ENCODE measurements around the gene SH3GL3.

The SH3GL3 gene

GRCh38 chr15:83471307-83471866 is 24.2 kb downstream of the SH3GL3 start:
- no peak for TF ChIP-seq CTCF (IDR thresholded peaks at IDR 0.05; ENCODE audit: insufficient read depth, low read length, missing control alignments)
- DNase-seq (ENCODE audit: low read depth, low spot score), result no peak
- no peak overlapping the region for H3K4me3 ChIP-seq (ENCODE audit: low read depth, low read length)
- ChIA-PET POLR2A (no interaction called here), CTCF (interaction anchor here (1.2 kb wide), 1 partner anchor 33 kb away, joined by 3 read pairs; no protein-coding TSS in a partner anchor)

GRCh38 chr15:83472151-83472550 is 25.0 kb downstream of the SH3GL3 start:
- CTCF ChIA-PET, result interaction anchor here (1.2 kb wide), 1 partner anchor 34 kb away, joined by 3 read pairs; no protein-coding TSS in a partner anchor
- TF ChIP-seq CTCF (IDR thresholded peaks at IDR 0.05; ENCODE audit: insufficient read depth, low read length, missing control alignments), result no peak
- H3K4me3 ChIP-seq (ENCODE audit: low read depth, low read length), result no peak overlapping the region
- POLR2A ChIA-PET, result no interaction called here
- no peak for DNase-seq (ENCODE audit: low read depth, low spot score)

GRCh38 chr15:83472797-83473196 is 25.7 kb downstream of the SH3GL3 start:
- DNase-seq (ENCODE audit: low read depth, low spot score), result no peak
- ChIA-PET CTCF (no interaction called here), POLR2A (no interaction called here)
- TF ChIP-seq CTCF (IDR thresholded peaks at IDR 0.05; ENCODE audit: insufficient read depth, low read length, missing control alignments), result no peak
- no peak overlapping the region for H3K4me3 ChIP-seq (ENCODE audit: low read depth, low read length)

- POLR2A ChIA-PET, result no interaction called here
- CTCF ChIA-PET, result interaction anchor here (1.0 kb wide), 1 partner anchor 87 kb away, joined by 4 read pairs; no protein-coding TSS in a partner anchor
- no peak for TF ChIP-seq CTCF (IDR thresholded peaks at IDR 0.05; ENCODE audit: insufficient read depth, low read length, missing control alignments)
- no peak for DNase-seq (ENCODE audit: low read depth, low spot score)
- no peak overlapping the region for H3K4me3 ChIP-seq (ENCODE audit: low read depth, low read length)
Observed at GRCh38 chr15:83474578-83474977, 27.4 kb downstream of the SH3GL3 start.

- DNase-seq (ENCODE audit: low read depth, low spot score), result peak; percentile 2
- TF ChIP-seq CTCF (IDR thresholded peaks at IDR 0.05; ENCODE audit: insufficient read depth, low read length, missing control alignments), result no peak
- no peak overlapping the region for H3K4me3 ChIP-seq (ENCODE audit: low read depth, low read length)
- CTCF ChIA-PET, result interaction anchor here (1.0 kb wide), 1 partner anchor 86 kb away, joined by 4 read pairs; no protein-coding TSS in a partner anchor
- POLR2A ChIA-PET, result no interaction called here
Observed at GRCh38 chr15:83475551-83475950, 28.4 kb downstream of the SH3GL3 start.

- POLR2A ChIA-PET, result no interaction called here
- DNase-seq (ENCODE audit: low read depth, low spot score), result no peak
- CTCF ChIA-PET, result no interaction called here
- no peak for TF ChIP-seq CTCF (IDR thresholded peaks at IDR 0.05; ENCODE audit: insufficient read depth, low read length, missing control alignments)
- no peak overlapping the region for H3K4me3 ChIP-seq (ENCODE audit: low read depth, low read length)
Observed at GRCh38 chr15:83476066-83476465, 28.9 kb downstream of the SH3GL3 start.
